Fibroblast of lung (primary cell): ENCODE measurements around the gene HES1. TPM values are rescaled to one million over a fixed set of nuclear protein-coding genes. Genes with fewer than 3 reads are reported as not detected.

Experiments
- DNase-seq, 2 donors: peaks; one replicate each; pipeline versions ENCODE4 v3.0.0 to v3.0.0-alpha.2; 2010; ENCODE audit warnings: low read depth in 2 of 2
- H2AFZ ChIP-seq: 2 replicates; pipeline ENCODE4 v1.5.1; 2012; ENCODE audit warnings: low read length, control low read depth, inconsistent platforms
- H3K27ac ChIP-seq: 2 replicates; pipeline ENCODE4 v1.5.1; 2011; ENCODE audit warnings: low read length, control low read depth; ENCODE audit not compliant: insufficient read depth
- H3K27me3 ChIP-seq: 2 replicates; pipeline ENCODE4 v1.5.1; 2011; ENCODE audit warnings: mild to moderate bottlenecking, low read length; ENCODE audit not compliant: control insufficient read depth, insufficient read depth
- H3K36me3 ChIP-seq: 2 replicates; pipeline ENCODE4 v1.5.1; 2011; ENCODE audit warnings: low read length; ENCODE audit not compliant: control insufficient read depth, insufficient read depth
- H3K4me1 ChIP-seq: 2 replicates; pipeline ENCODE4 v1.5.1; 2011; ENCODE audit warnings: low read length; ENCODE audit not compliant: control insufficient read depth, insufficient read depth; ENCODE audit errors: extremely low read depth
- H3K4me2 ChIP-seq: 2 replicates; pipeline ENCODE4 v1.5.1; 2011; ENCODE audit warnings: low read length, control low read depth; ENCODE audit not compliant: insufficient read depth; ENCODE audit errors: extremely low read depth
- H3K4me3 ChIP-seq, 4 experiments: fragments of 200-600 bp in 1 of 4; sonication (generic) in 1 of 4; replicated peaks in 1 of 4; 2 replicates each; pipeline ENCODE4 v1.5.1; 2011 to 2016; ENCODE audit warnings: low read length in 4 of 4, low read depth in 3 of 4, mild to moderate bottlenecking in 3 of 4, control low read depth in 2 of 4, inconsistent platforms in 1 of 4, mixed read lengths in 1 of 4; ENCODE audit not compliant: insufficient read depth in 1 of 4; ENCODE audit errors: control extremely low read depth in 1 of 4
- H3K79me2 ChIP-seq: 2 replicates; pipeline ENCODE4 v1.5.1; 2012; ENCODE audit warnings: mild to moderate bottlenecking, low read length, inconsistent platforms; ENCODE audit not compliant: control insufficient read depth, insufficient read depth
- H3K9ac ChIP-seq: 2 replicates; pipeline ENCODE4 v1.5.1; 2011; ENCODE audit warnings: mild to moderate bottlenecking, low read length, control low read depth; ENCODE audit not compliant: insufficient read depth
- H3K9me3 ChIP-seq: 2 replicates; pipeline ENCODE4 v1.5.1; 2012; ENCODE audit warnings: low read depth, low read length; ENCODE audit not compliant: control insufficient read depth, insufficient read depth
- H4K20me1 ChIP-seq: 2 replicates; pipeline ENCODE4 v1.5.1; 2011; ENCODE audit warnings: low read length; ENCODE audit not compliant: control insufficient read depth, insufficient read depth; ENCODE audit errors: extremely low read depth
- EZH2 ChIP-seq: IDR thresholded peaks from 2 replicates; pipeline ENCODE4 v1.5.1; 2012; ENCODE audit warnings: low read length, control low read depth, mild to moderate bottlenecking; ENCODE audit errors: missing control alignments
- polyA plus RNA-seq, 2 donors: library from polyadenylated mRNA; depleted of rRNA in 1 of 2; stranded (reverse) in 1 of 2; unstranded in 1 of 2; fragments of >200 nt; gene quantifications; 2 replicates each; pipeline ENCODE4 v1.2.1, GENCODE V29; 2011 to 2012; ENCODE audit warnings: missing spikeins in 1 of 2
- total RNA-seq: library from RNA; depleted of rRNA; stranded (reverse); fragments of >200 nt; gene quantifications from 2 replicates; pipeline ENCODE4 v1.2.1, GENCODE V29; 2014
- TF ChIP-seq, protein P1 (sequence below), 2 donors: IDR thresholded peaks in 1 of 2; conservative IDR thresholded peaks in 1 of 2; 1 replicate in 1 of 2; 2 replicates in 1 of 2; pipeline ENCODE4 v1.5.1; 2011 to 2012; ENCODE audit warnings: low read length in 2 of 2, control low read depth in 1 of 2, inconsistent platforms in 1 of 2, low read depth in 1 of 2, mild to moderate bottlenecking in 1 of 2

HES1 gene
- total and polyA plus RNA-seq, 2 donors (not counting 1 experiment from before 2014, with no cell fraction given): 0.17 to 1.2 TPM

DNA sequence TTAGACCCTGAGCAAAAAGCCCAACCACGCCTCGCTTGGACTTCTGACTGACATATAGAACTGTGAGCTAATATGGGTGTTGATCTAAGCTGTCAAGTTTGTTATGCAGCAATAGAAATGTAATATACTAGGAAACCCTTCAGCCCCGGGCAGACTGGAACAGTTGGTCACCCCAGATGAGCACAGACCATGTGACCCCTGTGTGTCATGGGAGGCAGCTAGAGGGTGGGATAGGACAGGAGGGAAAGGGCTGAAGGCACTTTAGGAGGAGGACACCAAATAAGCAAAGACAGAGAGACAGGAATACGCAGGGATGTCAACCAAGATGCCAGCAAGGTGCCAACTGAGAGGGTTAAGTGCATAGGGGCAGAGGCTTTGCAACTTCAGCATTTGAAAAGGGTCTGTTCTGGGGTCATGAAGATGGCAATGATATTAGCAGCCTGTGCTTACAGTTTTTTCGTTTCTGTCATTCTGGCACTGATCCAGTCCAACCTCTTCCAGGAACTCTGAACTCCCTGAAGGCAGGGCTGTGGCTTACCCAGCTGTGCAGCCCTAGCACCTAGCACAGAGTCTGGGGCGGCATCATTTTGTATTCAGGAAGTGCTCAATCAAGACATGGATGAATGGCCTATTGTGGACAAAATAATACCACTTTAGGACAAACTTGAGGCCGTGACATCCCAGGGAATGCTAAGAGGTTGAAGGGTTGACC, 51.4 kb downstream of the HES1 start:
- no peak overlapping the region for H3K4me3 ChIP-seq
- no peak overlapping the region for H3K4me2 ChIP-seq
- H3K27me3 ChIP-seq: no peaks in the 10 kb centered on the region
- no peaks in the 10 kb centered on the region for H3K9me3 ChIP-seq
- H2AFZ ChIP-seq: no peak overlapping the region
- H3K4me1 ChIP-seq: no peaks in the 10 kb centered on the region
- no peak overlapping the region for H3K27ac ChIP-seq
- H4K20me1 ChIP-seq: no peaks in the 10 kb centered on the region
- TF ChIP-seq, protein P1, sequence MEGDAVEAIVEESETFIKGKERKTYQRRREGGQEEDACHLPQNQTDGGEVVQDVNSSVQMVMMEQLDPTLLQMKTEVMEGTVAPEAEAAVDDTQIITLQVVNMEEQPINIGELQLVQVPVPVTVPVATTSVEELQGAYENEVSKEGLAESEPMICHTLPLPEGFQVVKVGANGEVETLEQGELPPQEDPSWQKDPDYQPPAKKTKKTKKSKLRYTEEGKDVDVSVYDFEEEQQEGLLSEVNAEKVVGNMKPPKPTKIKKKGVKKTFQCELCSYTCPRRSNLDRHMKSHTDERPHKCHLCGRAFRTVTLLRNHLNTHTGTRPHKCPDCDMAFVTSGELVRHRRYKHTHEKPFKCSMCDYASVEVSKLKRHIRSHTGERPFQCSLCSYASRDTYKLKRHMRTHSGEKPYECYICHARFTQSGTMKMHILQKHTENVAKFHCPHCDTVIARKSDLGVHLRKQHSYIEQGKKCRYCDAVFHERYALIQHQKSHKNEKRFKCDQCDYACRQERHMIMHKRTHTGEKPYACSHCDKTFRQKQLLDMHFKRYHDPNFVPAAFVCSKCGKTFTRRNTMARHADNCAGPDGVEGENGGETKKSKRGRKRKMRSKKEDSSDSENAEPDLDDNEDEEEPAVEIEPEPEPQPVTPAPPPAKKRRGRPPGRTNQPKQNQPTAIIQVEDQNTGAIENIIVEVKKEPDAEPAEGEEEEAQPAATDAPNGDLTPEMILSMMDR (conservative IDR thresholded peaks at IDR 0.05 in 1 of 2, IDR thresholded peaks at IDR 0.05 in 1 of 2; ENCODE audit: low read depth in 1 of 2, low read length in 2 of 2): no peak
- TF ChIP-seq EZH2: no peak
- H3K79me2 ChIP-seq: no peaks in the 10 kb centered on the region
- no peak for DNase-seq
- H3K36me3 ChIP-seq: no peaks in the 10 kb centered on the region
- no peak overlapping the region for H3K9ac ChIP-seq

Other genes starting within 250 kb of the HES1 start
- gene CPN2, start 215.2 kb downstream of the HES1 start, total RNA-seq: not detected in 2 replicates
- not detected in 2 replicates for gene CPN2, start 215.2 kb downstream of the HES1 start, polyA plus RNA-seq
- 1.3 and 2.3 TPM in 2 replicates for gene LRRC15, start 233.6 kb downstream of the HES1 start, total RNA-seq
- 0.58 and 0.91 TPM in 2 replicates for gene LRRC15, start 233.6 kb downstream of the HES1 start, polyA plus RNA-seq